Activated naive CD8-positive, alpha-beta T cell treated with anti-CD3 and anti-CD28 coated beads, Interleukin-2, amount 10 ng/mL, durations not matched to agents 7 days and 5 days (primary cell): Measurements from ENCODE around the gene PRDM7. TPM values are rescaled to one million over a fixed set of nuclear protein-coding genes. Genes with fewer than 3 reads are reported as not detected.
"Not testable (repeated sequence)": the region's sequence is repeated elsewhere in the genome, so short reads cannot be mapped to it uniquely, and the experiment has no call there.

ENCODE experiments used
- ATAC-seq: fragments of 150-1000 bp; cut with Tn5 transposase; one replicate; pipeline ENCODE4 v1.10.0; 2021; ENCODE audit warnings: low read depth, moderate library complexity
- POLR2A ChIA-PET: fragments of 350-600 bp; sonication (Branson Sonifier 250); formaldehyde crosslinking; loops from one replicate; lab custom pipeline; 2021; ENCODE audit warnings: antibody characterized with exemption; lab: Charles Lee
- DNase-seq: peaks from one replicate; pipeline ENCODE4 v3.0.0; 2021
- H3K27ac Mint-ChIP-seq: one replicate; pipeline ENCODE4 v1.8.0; 2022; ENCODE audit warnings: mild to moderate bottlenecking, mixed read lengths
- H3K27me3 Mint-ChIP-seq: one replicate; pipeline ENCODE4 v1.8.0; 2022; ENCODE audit warnings: mild to moderate bottlenecking, moderate library complexity, mixed read lengths
- H3K36me3 Mint-ChIP-seq: one replicate; pipeline ENCODE4 v1.8.0; 2021; ENCODE audit warnings: mild to moderate bottlenecking, mixed read lengths
- H3K4me1 Mint-ChIP-seq: one replicate; pipeline ENCODE4 v1.8.0; 2021; ENCODE audit warnings: mixed read lengths
- H3K4me3 Mint-ChIP-seq: one replicate; pipeline ENCODE4 v1.8.0; 2022; ENCODE audit warnings: mild to moderate bottlenecking, moderate library complexity, mixed read lengths
- H3K9me3 Mint-ChIP-seq: one replicate; pipeline ENCODE4 v1.8.0; 2021; ENCODE audit warnings: mixed read lengths
- total RNA-seq, 2 experiments: library from RNA; stranded (reverse); gene quantifications; one replicate each; pipeline ENCODE4 v1.2.3, GENCODE V29; 2021

The PRDM7 gene
- total RNA-seq, 2 experiments from 2014 or later, result not detected

DNA sequence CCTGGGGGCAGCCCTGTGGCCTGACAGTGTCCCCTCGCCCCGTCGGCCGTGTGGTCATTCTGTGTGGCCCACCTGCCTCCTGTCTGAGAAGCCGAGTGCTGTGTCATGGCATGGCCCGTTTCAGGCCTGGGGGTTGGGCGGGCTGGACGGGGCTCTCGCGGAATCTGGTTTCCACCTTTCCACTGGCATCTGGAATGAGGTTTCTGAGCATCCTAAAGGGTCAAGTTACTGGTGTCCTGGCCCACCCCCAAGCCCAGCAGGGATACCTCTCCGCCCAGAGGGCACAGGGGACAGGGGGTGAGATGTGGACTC, 65.7 kb downstream of the PRDM7 start:
- Mint-ChIP-seq H3K27me3 (peaks cover 28% of the 10 kb centered on the region), H3K4me3 (no peak overlapping the region), H3K36me3 (no peaks in the 10 kb centered on the region), H3K9me3 (no peaks in the 10 kb centered on the region), H3K27ac (no peak overlapping the region), H3K4me1 (peaks cover 15% of the 10 kb centered on the region)
- ATAC-seq (no peak), DNase-seq (no peak)
- POLR2A ChIA-PET, result no interaction called here

DNA sequence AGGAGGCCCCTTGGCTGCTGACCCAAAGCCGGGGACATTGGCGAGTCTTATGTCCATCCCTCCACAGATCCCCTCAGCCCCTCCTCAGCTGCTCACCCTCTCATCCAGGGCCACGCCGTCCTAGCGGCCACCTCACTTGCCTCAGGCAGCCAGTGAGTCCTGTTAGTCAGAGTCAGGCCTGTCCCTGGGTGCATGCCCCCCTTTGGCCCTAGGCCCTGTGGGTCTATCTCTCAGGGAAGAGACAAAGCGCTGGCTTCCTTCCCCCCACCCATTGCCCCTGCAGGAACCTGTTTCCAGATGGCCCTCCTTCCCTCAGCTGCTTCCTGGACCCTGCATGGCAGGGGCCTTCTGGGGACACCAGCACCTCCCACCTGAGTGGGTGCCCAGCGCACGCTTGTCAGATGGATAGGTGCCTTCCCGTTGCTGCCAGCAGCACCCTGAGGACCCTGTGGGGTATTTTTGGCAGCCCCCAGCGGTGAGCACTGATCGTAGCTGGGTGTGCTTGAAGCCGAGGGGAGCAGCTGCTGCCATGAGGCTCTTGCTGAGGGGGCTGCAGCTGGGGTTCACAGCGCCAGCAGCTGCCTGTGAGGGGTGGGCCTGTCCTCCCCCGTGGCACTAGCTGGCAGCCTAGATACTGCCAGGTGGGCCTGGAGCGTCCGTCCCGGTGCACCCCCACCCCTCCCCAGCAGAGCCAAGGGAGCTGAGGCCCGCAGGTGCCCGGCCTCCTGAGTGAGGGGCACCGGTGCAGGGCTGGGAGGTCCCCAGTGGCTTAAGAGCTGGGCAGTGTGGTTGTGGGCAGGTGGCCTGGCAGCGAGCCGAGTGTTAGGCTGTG, 66.2 kb downstream of the PRDM7 start:
- Mint-ChIP-seq H3K27ac (no peak overlapping the region), H3K4me1 (peaks cover 15% of the 10 kb centered on the region), H3K4me3 (no peak overlapping the region), H3K36me3 (no peaks in the 10 kb centered on the region), H3K9me3 (no peaks in the 10 kb centered on the region), H3K27me3 (peaks cover 25% of the 10 kb centered on the region)
- ATAC-seq, result no peak
- POLR2A ChIA-PET, result no interaction called here
- no peak for DNase-seq

DNA sequence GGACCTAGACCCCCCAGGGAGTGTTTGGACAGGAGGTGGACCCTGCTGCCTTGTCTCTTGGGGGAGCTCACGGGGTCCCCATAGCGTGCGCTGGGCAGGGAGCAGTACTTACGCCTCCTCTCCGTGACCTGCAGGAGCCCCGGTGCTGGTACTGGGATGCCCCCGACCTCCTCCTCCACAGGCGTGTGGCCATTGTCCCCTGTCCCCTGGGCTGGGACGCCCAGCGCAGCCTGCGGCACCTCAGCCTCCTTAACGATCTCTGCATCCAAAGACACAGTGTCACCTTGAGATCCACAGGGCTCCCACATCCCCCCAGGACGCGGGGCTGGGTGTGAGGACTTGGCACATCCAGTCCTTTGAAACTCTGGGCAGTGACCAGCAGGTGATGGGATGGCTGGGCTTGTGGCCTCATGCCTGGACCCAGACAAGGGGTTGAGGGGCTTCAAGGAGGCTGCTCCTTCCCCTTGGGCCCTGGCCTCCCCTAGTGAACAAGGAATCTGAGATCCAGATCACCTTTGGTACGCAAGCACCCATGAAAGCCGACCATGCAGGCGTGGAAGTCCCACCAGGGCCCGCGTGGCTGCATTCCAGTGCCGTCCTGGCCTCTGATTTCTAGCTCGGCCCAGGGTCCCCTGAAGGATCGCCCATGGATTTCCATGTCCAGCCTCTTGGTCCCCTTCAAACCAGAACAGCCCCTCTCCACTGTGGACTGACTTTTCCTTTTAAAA, 67.8 kb downstream of the PRDM7 start:
- H3K4me1 Mint-ChIP-seq, result peaks cover 15% of the 10 kb centered on the region
- peaks cover 18% of the 10 kb centered on the region for H3K27me3 Mint-ChIP-seq
- ATAC-seq, result peak; percentile 44

DNA sequence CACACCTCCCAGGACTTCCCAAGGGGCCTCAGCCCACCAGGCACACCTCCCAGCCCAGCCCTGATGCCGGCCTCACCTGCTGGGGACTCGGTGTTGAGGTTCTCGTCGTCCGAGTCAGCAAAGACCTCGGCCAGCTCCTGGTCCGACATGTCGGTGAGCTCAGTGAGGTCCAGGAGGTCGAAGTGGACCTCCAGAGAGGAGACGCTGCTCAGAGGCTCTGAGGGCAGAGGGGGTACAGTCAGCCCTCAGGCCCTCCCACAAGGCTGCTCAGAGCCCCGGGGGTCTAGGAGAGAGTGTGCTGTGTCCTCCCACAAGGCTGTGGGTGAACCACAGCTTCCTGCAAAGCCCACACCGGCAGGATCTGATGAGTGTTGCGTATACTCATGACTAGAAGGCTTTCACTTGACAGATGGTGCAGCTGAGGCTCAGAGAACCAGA, 68.4 kb downstream of the PRDM7 start:
- H3K4me3 Mint-ChIP-seq, result peak overlapping the region; percentile 70
- H3K4me1 Mint-ChIP-seq, result peaks cover 15% of the 10 kb centered on the region
- H3K36me3 Mint-ChIP-seq, result no peaks in the 10 kb centered on the region
- POLR2A ChIA-PET, result interaction anchor here (1.0 to 1.1 kb wide), 2 partner anchors 36 to 85 kb away, joined by 6 to 8 read pairs; partner anchors contain the start of gene TUBB3
- peak; percentile 80 for DNase-seq
- peak overlapping the region; percentile 82 for H3K27ac Mint-ChIP-seq
- ATAC-seq, result peak; percentile 98
- H3K27me3 Mint-ChIP-seq, result peaks cover 18% of the 10 kb centered on the region
- H3K9me3 Mint-ChIP-seq, result no peaks in the 10 kb centered on the region

More for the DNA sequence above, 67.8 kb downstream of the PRDM7 start:
- POLR2A ChIA-PET, result interaction anchor here (1.0 to 1.1 kb wide), 2 partner anchors 36 to 86 kb away, joined by 6 to 8 read pairs; partner anchors contain the start of gene TUBB3
- H3K9me3 Mint-ChIP-seq, result no peaks in the 10 kb centered on the region
- DNase-seq, result no peak
- no peaks in the 10 kb centered on the region for H3K36me3 Mint-ChIP-seq
- peak overlapping the region; percentile 82 for H3K27ac Mint-ChIP-seq
- H3K4me3 Mint-ChIP-seq, result peak overlapping the region; percentile 70

DNA sequence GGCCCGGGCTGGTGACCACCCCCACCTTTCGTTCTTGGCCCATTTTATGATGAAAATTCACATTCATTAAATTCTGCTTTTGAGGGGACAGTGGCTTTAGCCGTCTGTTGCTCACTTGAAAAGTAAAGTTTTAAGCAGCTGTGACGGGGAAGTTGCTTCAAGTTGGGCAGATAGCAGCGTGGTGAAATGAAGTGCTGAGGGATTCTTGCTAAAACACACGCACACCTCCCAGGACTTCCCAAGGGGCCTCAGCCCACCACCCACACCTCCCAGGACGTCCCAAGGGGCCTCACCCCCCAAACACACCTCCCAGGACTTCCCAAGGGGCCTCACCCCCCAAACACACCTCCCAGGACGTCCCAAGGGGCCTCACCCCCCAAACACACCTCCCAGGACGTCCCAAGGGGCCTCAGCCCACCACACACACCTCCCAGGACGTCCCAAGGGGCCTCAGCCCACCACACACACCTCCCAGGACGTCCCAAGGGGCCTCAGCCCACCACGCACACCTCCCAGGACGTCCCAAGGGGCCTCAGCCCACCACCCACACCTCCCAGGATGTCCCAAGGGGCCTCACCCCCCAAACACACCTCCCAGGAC, 69.4 kb downstream of the PRDM7 start:
- ATAC-seq, H3K27ac Mint-ChIP-seq, H3K36me3 Mint-ChIP-seq, DNase-seq, POLR2A ChIA-PET, H3K4me3 Mint-ChIP-seq, H3K9me3 Mint-ChIP-seq: not testable (repeated sequence)
- Mint-ChIP-seq H3K4me1 (peaks cover 15% of the 10 kb centered on the region), H3K27me3 (peaks cover 17% of the 10 kb centered on the region)

DNA sequence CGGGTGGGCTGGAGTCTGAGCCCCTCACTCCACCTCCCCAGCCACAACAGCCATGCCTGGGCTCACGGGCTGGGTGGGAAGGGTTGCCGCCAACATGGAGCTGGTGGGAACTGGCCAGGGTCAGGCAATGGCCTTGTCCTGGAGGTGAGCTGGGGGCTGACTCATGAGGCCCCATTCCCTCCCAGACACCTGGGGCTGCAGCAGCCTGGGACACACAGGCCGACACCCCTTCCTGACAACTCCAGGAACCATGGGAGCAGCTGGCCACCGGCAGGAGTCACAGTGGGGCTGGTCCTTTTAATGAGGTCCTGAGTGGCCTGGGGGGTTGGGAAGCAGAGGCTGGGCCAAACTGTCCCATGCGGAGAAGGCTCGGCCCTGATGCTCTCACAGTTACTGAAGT, 70.1 kb downstream of the PRDM7 start:
- Mint-ChIP-seq H3K36me3 (no peaks in the 10 kb centered on the region), H3K27me3 (peaks cover 12% of the 10 kb centered on the region), H3K27ac (no peak overlapping the region), H3K4me1 (peaks cover 15% of the 10 kb centered on the region), H3K9me3 (no peaks in the 10 kb centered on the region), H3K4me3 (no peak overlapping the region)
- no peak for DNase-seq
- ATAC-seq, result no peak
- POLR2A ChIA-PET, result interaction anchor here (1.2 kb wide), 1 partner anchor 34 kb away, joined by 3 read pairs; no protein-coding TSS in a partner anchor

Other genes with a start within 250 kb of the PRDM7 start
- gene SPIRE2, start 248.9 kb downstream of the PRDM7 start, total RNA-seq, result 1 to 10 TPM; 1.5 to 1.8 TPM
- gene TCF25, start 203.7 kb downstream of the PRDM7 start, total RNA-seq, result 100 to 1,000 TPM; 218 to 243 TPM
- 1 to 10 TPM; 5.8 to 7.4 TPM for gene MC1R, start 158.5 kb downstream of the PRDM7 start, total RNA-seq
- gene TUBB3, start 154.0 kb downstream of the PRDM7 start, total RNA-seq, result under 1 TPM; 0.31 to 0.86 TPM
- gene DEF8, start 128.6 kb downstream of the PRDM7 start, total RNA-seq, result 10 to 100 TPM; 30.9 to 33.5 TPM
- 1 to 10 TPM in 1 of 2 experiments, under 1 TPM in 1; 0.62 to 1.2 TPM for gene DBNDD1, start 57.9 kb downstream of the PRDM7 start, total RNA-seq